Jurkat, Clone E6-1 (cell line): ENCODE results near the gene COL10A1.

Source experiments
- DNase-seq: peaks from one replicate; pipeline ENCODE4 v3.0.0-alpha.2; 2011; ENCODE audit warnings: low read depth, low spot score
- H3K4me3 ChIP-seq: 2 replicates; pipeline ENCODE4 v1.5.1; 2011; ENCODE audit warnings: mild to moderate bottlenecking, low read length, control low read depth, moderate library complexity

The COL10A1 gene

GRCh38 chr6:116136373-116136772 lies 10.4 kb upstream of the COL10A1 start:
- no peak overlapping the region for H3K4me3 ChIP-seq
- no peak for DNase-seq

- H3K4me3 ChIP-seq, result no peak overlapping the region
- DNase-seq, result no peak
Measured at GRCh38 chr6:116133453-116133852, 7.5 kb upstream of the COL10A1 start.

GRCh38 chr6:116127771-116128493 lies 2.0 kb upstream of the COL10A1 start:
- no peak overlapping the region for H3K4me3 ChIP-seq
- no peak for DNase-seq

GRCh38 chr6:116120430-116120829 lies 5.5 kb downstream of the COL10A1 start:
- no peak overlapping the region for H3K4me3 ChIP-seq
- no peak for DNase-seq

- no peak overlapping the region for H3K4me3 ChIP-seq
- no peak for DNase-seq
Measured at GRCh38 chr6:116118608-116119007, 7.3 kb downstream of the COL10A1 start.

GRCh38 chr6:116115781-116116180 lies 10.2 kb downstream of the COL10A1 start:
- no peak overlapping the region for H3K4me3 ChIP-seq
- no peak for DNase-seq

- no peak overlapping the region for H3K4me3 ChIP-seq
- no peak for DNase-seq
Measured at GRCh38 chr6:116113386-116113785, 12.5 kb downstream of the COL10A1 start.

GRCh38 chr6:116111552-116112528 lies 14.1 kb downstream of the COL10A1 start:
- DNase-seq, result peak; percentile 28
- H3K4me3 ChIP-seq, result no peak overlapping the region

- DNase-seq, result no peak
- no peak overlapping the region for H3K4me3 ChIP-seq
Measured at GRCh38 chr6:116108836-116109235, 17.1 kb downstream of the COL10A1 start.

- DNase-seq, result no peak
- H3K4me3 ChIP-seq, result no peak overlapping the region
Measured at GRCh38 chr6:116106146-116106545, 19.8 kb downstream of the COL10A1 start.

GRCh38 chr6:116105247-116105646 lies 20.7 kb downstream of the COL10A1 start:
- DNase-seq, result no peak
- H3K4me3 ChIP-seq, result no peak overlapping the region

- no peak for DNase-seq
- no peak overlapping the region for H3K4me3 ChIP-seq
Measured at GRCh38 chr6:116104636-116105035, 21.3 kb downstream of the COL10A1 start.

- no peak overlapping the region for H3K4me3 ChIP-seq
- DNase-seq, result no peak
Measured at GRCh38 chr6:116102873-116103272, 23.1 kb downstream of the COL10A1 start.

- H3K4me3 ChIP-seq, result peak overlapping the region; percentile 71
- DNase-seq, result no peak
Measured at GRCh38 chr6:116101790-116102189, 24.1 kb downstream of the COL10A1 start.

- DNase-seq, result no peak
- H3K4me3 ChIP-seq, result peak overlapping the region; percentile 71
Measured at GRCh38 chr6:116101302-116101718, 24.6 kb downstream of the COL10A1 start.

- DNase-seq, result peak; percentile 68
- H3K4me3 ChIP-seq, result peak within 1 kb of the TSS; percentile 71
Measured at GRCh38 chr6:116100419-116101301, 25.3 kb downstream of the COL10A1 start, which contains the start of gene NT5DC1. TSS of gene NT5DC1 (plus strand) at chr6:116100853. CDS start at chr6:116100931, 78 bp downstream.

- DNase-seq, result no peak
- no peak overlapping the region for H3K4me3 ChIP-seq
Measured at GRCh38 chr6:116099036-116099435, 26.9 kb downstream of the COL10A1 start.

- no peak overlapping the region for H3K4me3 ChIP-seq
- DNase-seq, result no peak
Measured at GRCh38 chr6:116096979-116097816, 28.7 kb downstream of the COL10A1 start.
